HG03095 (cell line): ENCODE measurements around the gene INHBA.

Experiments
- ATAC-seq: cut with Tn5 transposase; IDR thresholded peaks from one replicate; pipeline ENCODE4 v1.9.1; 2021; ENCODE audit warnings: moderate library complexity; ENCODE audit not compliant: unreplicated experiment

INHBA gene

GRCh38 chr7:41689815-41690214 lies 13.1 kb downstream of the INHBA start:
- no peak for ATAC-seq

- ATAC-seq, result no peak
These were observed 14.0 kb downstream of the INHBA start for GRCh38 chr7:41688906-41689305.

GRCh38 chr7:41688012-41688625 lies 14.8 kb downstream of the INHBA start:
- no peak for ATAC-seq

GRCh38 chr7:41685684-41686083 lies 17.2 kb downstream of the INHBA start:
- ATAC-seq, result no peak

DNA sequence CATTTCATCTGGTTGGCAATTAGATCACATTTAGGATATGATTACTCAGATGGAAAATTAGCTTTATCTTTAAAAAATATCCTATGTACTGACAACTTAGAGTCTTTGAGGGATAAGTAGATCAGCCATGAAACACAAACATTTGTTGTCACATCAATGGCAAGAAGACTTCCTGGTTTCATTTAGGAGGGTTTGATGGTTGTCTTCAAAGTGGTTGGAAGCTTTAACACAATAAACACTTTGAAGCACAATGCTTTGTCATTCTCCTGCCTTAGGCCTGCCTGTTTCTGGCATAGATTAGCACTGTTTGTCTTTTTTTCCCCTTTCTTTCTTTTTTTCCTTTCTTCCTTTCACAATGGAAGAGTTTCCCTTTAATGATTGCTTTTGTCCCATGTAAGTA lies 20.5 kb downstream of the INHBA start:
- ATAC-seq, result no peak

- ATAC-seq, result no peak
These were observed 23.3 kb downstream of the INHBA start for GRCh38 chr7:41679566-41679965.

DNA sequence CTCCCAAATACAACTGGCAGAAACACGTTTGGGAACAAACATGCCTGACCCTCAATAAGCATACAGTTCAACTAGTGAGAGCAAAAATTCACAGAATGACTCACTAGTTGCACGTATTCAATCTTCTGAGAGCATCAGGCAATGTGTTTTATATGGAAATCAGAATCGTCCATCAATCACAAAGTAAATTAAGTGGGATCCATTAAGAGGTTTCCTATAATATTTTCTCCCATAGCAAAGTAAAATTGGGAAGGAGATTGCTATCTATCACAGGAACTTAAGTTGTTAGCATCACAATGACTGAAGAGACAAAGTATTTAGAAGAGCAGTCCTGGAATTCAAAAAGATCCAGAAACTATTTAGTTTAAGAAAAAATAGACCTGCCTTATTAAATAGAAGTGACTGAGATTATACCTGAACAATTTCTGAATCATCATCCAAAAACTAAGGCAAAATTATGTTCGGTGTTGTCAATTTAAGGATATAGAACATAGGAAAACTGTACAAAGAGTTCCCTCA lies 28.3 kb downstream of the INHBA start:
- no peak for ATAC-seq

DNA sequence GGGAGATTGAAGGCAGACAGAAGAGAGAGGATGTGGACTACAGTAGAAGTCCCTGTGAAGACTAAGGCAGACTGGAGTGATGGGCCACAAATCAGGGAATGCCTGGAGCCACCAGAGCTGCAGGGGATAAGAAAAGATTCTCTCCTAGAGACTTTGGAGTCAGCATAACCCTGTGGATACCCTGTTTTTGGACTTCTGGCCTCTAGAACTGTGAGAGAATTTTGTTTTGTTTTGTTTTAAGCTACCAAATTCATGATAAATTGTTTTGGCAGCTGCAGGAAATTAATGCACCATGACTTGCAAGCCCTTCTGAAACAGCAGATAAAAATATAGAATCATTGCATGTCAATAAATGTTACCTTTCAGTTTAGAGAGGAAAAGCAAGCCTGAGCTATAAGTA lies 41.3 kb downstream of the INHBA start:
- ATAC-seq, result no peak

GRCh38 chr7:41659539-41659938 lies 43.4 kb downstream of the INHBA start:
- no peak for ATAC-seq

DNA sequence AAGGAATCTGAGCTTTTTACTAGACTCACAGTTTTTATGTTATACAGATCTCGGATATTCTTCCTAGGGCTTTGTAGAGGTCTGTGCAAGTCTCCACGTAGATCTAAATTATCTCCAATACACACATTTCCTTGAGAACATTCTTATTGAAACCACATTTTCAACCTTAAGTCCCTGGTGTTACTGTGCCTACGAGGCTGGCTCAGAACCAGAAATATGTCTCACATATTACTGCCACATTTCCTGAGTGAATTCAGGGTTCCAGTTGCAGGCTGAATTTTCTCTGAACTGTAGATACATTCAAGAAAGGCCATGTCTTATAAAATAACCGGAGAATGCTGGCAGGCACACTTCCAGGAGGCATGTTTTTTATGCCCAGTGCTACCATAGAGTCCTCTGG lies 46.5 kb downstream of the INHBA start:
- ATAC-seq, result no peak

GRCh38 chr7:41655426-41655825 lies 47.5 kb downstream of the INHBA start:
- ATAC-seq, result no peak

GRCh38 chr7:41652267-41652666 lies 50.6 kb downstream of the INHBA start:
- ATAC-seq, result no peak

- no peak for ATAC-seq
These were observed 54.4 kb downstream of the INHBA start for GRCh38 chr7:41648501-41648900.

GRCh38 chr7:41643616-41644015 lies 59.3 kb downstream of the INHBA start:
- no peak for ATAC-seq

DNA sequence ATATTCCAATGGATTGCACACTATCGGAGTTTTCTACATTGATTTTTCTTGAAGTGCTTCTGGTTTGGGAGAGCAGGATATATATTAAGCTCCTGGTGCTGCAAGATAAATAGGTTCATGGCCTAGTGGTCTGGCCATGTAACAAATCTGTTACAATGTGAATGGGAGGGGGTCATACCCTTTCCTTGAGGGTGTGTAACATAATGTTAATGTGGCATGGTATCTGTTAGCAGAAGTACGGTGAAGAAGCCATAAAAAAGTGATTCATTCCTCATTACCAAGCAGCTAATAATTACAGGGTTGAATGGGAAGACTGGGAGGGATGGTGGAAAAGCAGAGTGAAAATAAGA lies 61.2 kb downstream of the INHBA start:
- no peak for ATAC-seq

DNA sequence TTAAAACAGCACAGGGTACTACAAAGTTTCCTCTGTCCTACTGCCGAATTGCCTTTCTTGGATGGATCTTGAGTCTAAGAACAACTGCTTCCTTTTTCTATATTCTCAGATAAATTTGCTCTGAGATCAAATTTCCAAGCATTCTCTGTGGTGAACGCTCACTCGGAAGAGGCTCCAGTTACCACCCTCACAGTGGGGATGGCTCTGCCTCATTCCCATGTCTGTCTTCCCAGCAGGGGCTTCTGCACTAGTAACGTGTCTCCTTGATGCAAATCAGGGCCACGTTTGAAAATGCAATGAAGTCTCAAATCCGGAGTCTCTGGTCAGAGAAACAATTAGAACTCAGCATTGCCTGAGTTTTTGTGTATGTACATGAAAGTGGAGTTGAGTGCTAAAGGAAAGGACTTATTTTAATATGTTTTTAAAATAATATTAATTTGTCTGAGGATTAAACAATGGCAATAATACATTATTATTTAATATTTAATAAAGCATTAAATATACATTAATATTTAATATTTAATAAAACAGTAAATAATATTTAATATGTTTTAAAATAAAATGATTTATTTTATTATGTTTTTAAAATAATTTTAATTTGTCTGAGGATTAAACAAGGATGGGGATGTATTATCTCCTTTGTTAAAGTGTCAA lies 61.8 kb downstream of the INHBA start:
- ATAC-seq, result no peak

DNA sequence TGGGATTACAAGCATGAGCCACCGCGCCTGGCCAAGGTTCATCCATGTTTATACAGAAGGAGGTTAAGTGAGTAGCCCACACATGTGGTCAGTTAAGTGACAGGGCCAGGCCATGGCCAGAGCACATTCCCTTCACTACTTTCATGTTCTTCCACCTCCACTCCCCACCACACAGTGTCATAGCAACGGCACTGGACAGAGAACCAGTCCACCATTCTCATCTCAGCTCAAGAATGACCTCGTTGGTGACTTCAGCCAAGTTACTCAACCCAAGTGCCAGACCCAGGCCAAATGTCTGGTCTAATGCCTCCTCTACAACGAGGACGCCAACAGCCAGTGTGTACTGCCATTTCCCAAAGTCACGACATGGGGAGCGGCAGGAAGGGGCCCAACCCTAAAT lies 62.4 kb downstream of the INHBA start:
- ATAC-seq, result no peak

- no peak for ATAC-seq
These were observed 65.8 kb downstream of the INHBA start for GRCh38 chr7:41637049-41637448.
